Heart left ventricle (tissue), 13 donors: ENCODE measurements around the gene TBCD.

ENCODE experiments used
- POLR2A ChIP-seq, 2 donors: fragments of 450-650 bp; IDR thresholded peaks; one replicate each; pipeline ENCODE4 v1.6.1; 2017; ENCODE audit warnings: antibody characterized with exemption in 2 of 2, mild to moderate bottlenecking in 2 of 2, moderate library complexity in 2 of 2
- TF ChIP-seq, protein P1 (sequence below), 12 donors: fragments of 200-600 bp; sonication (generic) in 4 of 12; IDR thresholded peaks; one replicate each; pipeline versions ENCODE4 v1.5.0 to v1.8.0; 2018 to 2022; ENCODE audit warnings: antibody characterized with exemption in 12 of 12, mild to moderate bottlenecking in 5 of 12
- donor health status: ischemic (EF 13 %, LVEDD 7.1; RV severe dilation, severe dysfunction).
- donor health status: DM: no; HTN: yes; CAD: no.
- donor health status: DM: no; HTN: no; CAD: no.
- donor health status: ischemic (EF 25% LVEDD 6.9; RV normal size, moderate dysfunction).
- donor health status: ischemic (EF 25% LVEDD 5.7; RV mildly dilated, moderate dysfunction).
- donor health status: ischemic (EF 35%, LVEDD 5.7; RV mildly dilated, moderate dysfunction).
- donor health status: nonischemic (EF 11% LVEDD 7.7; RV severe dilation, severe dysfunction).
- donor health status: DM: yes; HTN: yes; CAD: no.
- donor health status: PGD.
- donor health status: ischemic (EF 29% LVEDD 5.4; RV normal size, mild dysfunction).
- donor health status: nonischemic (EF 23%, LVEDD 6.1; RV moderate dilation, normal function).

DNA sequence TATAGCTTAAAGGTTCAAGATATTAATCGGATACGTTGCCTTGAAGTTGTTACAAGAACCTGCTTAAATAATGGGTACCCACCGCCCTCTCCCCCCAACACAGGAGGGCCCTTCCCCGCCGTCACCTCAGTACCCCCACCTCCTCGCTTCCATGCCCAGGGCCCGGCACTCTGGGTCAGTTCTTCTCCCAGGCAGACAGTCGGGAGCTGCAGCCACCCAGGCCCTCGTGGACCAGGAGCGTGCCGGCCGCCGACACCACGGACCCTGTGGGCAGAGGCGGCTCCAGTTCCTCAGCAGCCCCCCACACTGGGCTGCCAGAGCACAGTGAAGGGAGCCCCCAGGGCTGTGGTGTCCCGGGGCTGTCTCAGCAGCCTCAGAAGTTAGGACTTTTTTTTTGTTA is 168.8 kb downstream of the TBCD start:
- TF ChIP-seq, protein P1, sequence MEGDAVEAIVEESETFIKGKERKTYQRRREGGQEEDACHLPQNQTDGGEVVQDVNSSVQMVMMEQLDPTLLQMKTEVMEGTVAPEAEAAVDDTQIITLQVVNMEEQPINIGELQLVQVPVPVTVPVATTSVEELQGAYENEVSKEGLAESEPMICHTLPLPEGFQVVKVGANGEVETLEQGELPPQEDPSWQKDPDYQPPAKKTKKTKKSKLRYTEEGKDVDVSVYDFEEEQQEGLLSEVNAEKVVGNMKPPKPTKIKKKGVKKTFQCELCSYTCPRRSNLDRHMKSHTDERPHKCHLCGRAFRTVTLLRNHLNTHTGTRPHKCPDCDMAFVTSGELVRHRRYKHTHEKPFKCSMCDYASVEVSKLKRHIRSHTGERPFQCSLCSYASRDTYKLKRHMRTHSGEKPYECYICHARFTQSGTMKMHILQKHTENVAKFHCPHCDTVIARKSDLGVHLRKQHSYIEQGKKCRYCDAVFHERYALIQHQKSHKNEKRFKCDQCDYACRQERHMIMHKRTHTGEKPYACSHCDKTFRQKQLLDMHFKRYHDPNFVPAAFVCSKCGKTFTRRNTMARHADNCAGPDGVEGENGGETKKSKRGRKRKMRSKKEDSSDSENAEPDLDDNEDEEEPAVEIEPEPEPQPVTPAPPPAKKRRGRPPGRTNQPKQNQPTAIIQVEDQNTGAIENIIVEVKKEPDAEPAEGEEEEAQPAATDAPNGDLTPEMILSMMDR (IDR thresholded peaks at IDR 0.05) = no peak
- TF ChIP-seq POLR2A (IDR thresholded peaks at IDR 0.05) = no peak
